GM18907 (cell line): ENCODE measurements around the gene FOXP1.

Experiments
- ATAC-seq: cut with Tn5 transposase; IDR thresholded peaks from one replicate; pipeline ENCODE4 v1.9.1; 2021; ENCODE audit warnings: mild to moderate bottlenecking, moderate library complexity; ENCODE audit not compliant: unreplicated experiment

Gene FOXP1

GRCh38 chr3:71587958-71588357 is 4.4 kb upstream of the FOXP1 start:
- no peak for ATAC-seq

GRCh38 chr3:71586810-71587242 is 3.3 kb upstream of the FOXP1 start:
- ATAC-seq: no peak

GRCh38 chr3:71585887-71586809 is 2.6 kb upstream of the FOXP1 start:
- no peak for ATAC-seq

GRCh38 chr3:71585131-71585530 is 1.6 kb upstream of the FOXP1 start:
- no peak for ATAC-seq

- no peak for ATAC-seq
These were observed 975 bp upstream of the FOXP1 start for GRCh38 chr3:71584394-71585011.

GRCh38 chr3:71582612-71583565 is 639 bp downstream of the FOXP1 start:
- ATAC-seq: peak; percentile 41

GRCh38 chr3:71582036-71582611 is 1.4 kb downstream of the FOXP1 start:
- no peak for ATAC-seq

- no peak for ATAC-seq
These were observed 2.0 kb downstream of the FOXP1 start for GRCh38 chr3:71581457-71582035.

GRCh38 chr3:71580636-71581456 is 2.7 kb downstream of the FOXP1 start:
- ATAC-seq: no peak

- ATAC-seq: no peak
These were observed 3.6 kb downstream of the FOXP1 start for GRCh38 chr3:71579935-71580406.

GRCh38 chr3:71579326-71579934 is 4.1 kb downstream of the FOXP1 start:
- ATAC-seq: no peak

- no peak for ATAC-seq
These were observed 5.3 kb downstream of the FOXP1 start for GRCh38 chr3:71578054-71578751.

- ATAC-seq: no peak
These were observed 6.5 kb downstream of the FOXP1 start for GRCh38 chr3:71577011-71577410.

GRCh38 chr3:71575433-71575832 is 8.1 kb downstream of the FOXP1 start:
- no peak for ATAC-seq

- ATAC-seq: no peak
These were observed 10.3 kb downstream of the FOXP1 start for GRCh38 chr3:71573181-71573580.

- no peak for ATAC-seq
These were observed 13.0 kb downstream of the FOXP1 start for GRCh38 chr3:71570546-71570945.

- no peak for ATAC-seq
These were observed 15.3 kb downstream of the FOXP1 start for GRCh38 chr3:71568207-71568606.

GRCh38 chr3:71566776-71567175 is 16.8 kb downstream of the FOXP1 start:
- no peak for ATAC-seq
